GM06990 (cell line): ENCODE results near the gene CACNG6.

Experiments
- DNase-seq: peaks from one replicate; pipeline ENCODE4 v3.0.0-alpha.2; 2011; ENCODE audit not compliant: insufficient read length; ENCODE audit errors: extremely low read depth
- H3K27me3 ChIP-seq: replicated peaks from 2 replicates; pipeline ENCODE4 v1.6.0; 2011; ENCODE audit warnings: low read length; ENCODE audit not compliant: control insufficient read depth, insufficient read depth
- H3K36me3 ChIP-seq: 2 replicates; pipeline ENCODE4 v1.5.1; 2011; ENCODE audit warnings: low read length; ENCODE audit not compliant: control insufficient read depth, insufficient read depth
- H3K4me3 ChIP-seq: replicated peaks from 2 replicates; pipeline ENCODE4 v1.5.1; 2011; ENCODE audit warnings: low read depth, mild to moderate bottlenecking, control low read depth, low read length
- CTCF ChIP-seq: IDR thresholded peaks from 2 replicates; pipeline ENCODE4 v1.5.1; 2011; ENCODE audit warnings: low read length, control low read depth, mild to moderate bottlenecking, inconsistent platforms; ENCODE audit not compliant: insufficient read depth, poor library complexity, severe bottlenecking

CACNG6 gene

GRCh38 chr19:53988981-53989380 is 2.5 kb upstream of the CACNG6 start:
- Histone ChIP-seq H3K36me3 (no peaks in the 10 kb centered on the region), H3K27me3 (no peaks in the 10 kb centered on the region; the same call in 1 of the 2 replicates), H3K4me3 (no peak overlapping the region)
- no peak for TF ChIP-seq CTCF
- DNase-seq, result no peak

GRCh38 chr19:53989600-53990533 is 1.6 kb upstream of the CACNG6 start:
- no peak for DNase-seq
- no peaks in the 10 kb centered on the region; the same call in 1 of the 2 replicates for H3K27me3 ChIP-seq
- no peak overlapping the region for H3K4me3 ChIP-seq
- no peak for TF ChIP-seq CTCF
- no peaks in the 10 kb centered on the region for H3K36me3 ChIP-seq

- H3K27me3 ChIP-seq, result no peaks in the 10 kb centered on the region; the same call in 1 of the 2 replicates
- no peaks in the 10 kb centered on the region for H3K36me3 ChIP-seq
- DNase-seq, result no peak
- TF ChIP-seq CTCF, result no peak
- no peak overlapping the region for H3K4me3 ChIP-seq
These were observed 774 bp downstream of the CACNG6 start for GRCh38 chr19:53992211-53992610.

GRCh38 chr19:53992815-53993214 is 1.4 kb downstream of the CACNG6 start:
- TF ChIP-seq CTCF, result no peak
- no peaks in the 10 kb centered on the region for H3K36me3 ChIP-seq
- H3K27me3 ChIP-seq, result no peaks in the 10 kb centered on the region; the same call in 1 of the 2 replicates
- DNase-seq, result no peak
- no peak overlapping the region for H3K4me3 ChIP-seq

GRCh38 chr19:53993448-53993847 is 2.0 kb downstream of the CACNG6 start:
- Histone ChIP-seq H3K36me3 (no peaks in the 10 kb centered on the region), H3K27me3 (no peaks in the 10 kb centered on the region; the same call in 1 of the 2 replicates), H3K4me3 (no peak overlapping the region)
- no peak for DNase-seq
- no peak for TF ChIP-seq CTCF

- H3K36me3 ChIP-seq, result no peaks in the 10 kb centered on the region
- DNase-seq, result no peak
- H3K4me3 ChIP-seq, result no peak overlapping the region
- TF ChIP-seq CTCF, result no peak
- no peaks in the 10 kb centered on the region; the same call in 1 of the 2 replicates for H3K27me3 ChIP-seq
These were observed 3.4 kb downstream of the CACNG6 start for GRCh38 chr19:53994811-53995210.
